ENCODE data around the gene IFT80. TPM values are rescaled to one million over a fixed set of nuclear protein-coding genes. Genes with fewer than 3 reads are reported as not detected.

The IFT80 gene
- total RNA-seq, 1 experiment from 2014 or later, result 26.3 TPM

DNA sequence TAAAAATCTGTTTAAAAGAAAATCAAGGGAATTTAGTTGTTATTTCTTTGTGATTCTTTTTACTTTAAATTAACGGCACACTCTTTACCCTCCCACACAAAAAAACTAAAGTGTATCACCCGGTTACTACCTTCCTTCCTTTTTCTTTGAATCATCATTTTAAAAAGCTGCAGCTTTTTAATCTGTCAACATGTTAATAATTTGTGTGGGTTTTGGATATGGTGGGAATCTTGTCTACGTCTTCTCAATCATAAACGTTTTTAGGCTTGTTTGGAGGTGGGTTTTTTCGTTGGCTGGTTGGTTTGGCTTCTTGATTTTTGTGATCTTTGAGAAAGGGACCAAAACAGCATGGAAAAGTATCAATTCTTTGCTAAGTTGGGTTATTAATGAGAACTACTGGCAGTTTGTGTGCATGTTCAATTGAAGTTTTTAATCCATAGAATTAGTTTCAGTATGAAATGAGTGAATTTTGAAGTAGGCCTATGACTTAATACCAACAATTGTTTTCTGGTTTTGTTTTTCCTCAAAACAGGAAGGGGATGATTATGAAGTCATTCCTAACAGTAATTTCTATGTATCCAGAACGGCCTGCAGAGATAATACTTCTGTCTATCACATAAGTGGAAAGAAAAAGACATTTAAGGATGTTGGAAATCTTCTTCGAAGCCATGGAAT is 4.9 kb upstream of the IFT80 start:
- no peak for ATAC-seq
- ChIA-PET CTCF (no interaction called here), POLR2A (interaction anchor here (1.5 kb wide), 1 partner anchor 8 kb away, joined by 3 read pairs; no protein-coding TSS in a partner anchor)

DNA sequence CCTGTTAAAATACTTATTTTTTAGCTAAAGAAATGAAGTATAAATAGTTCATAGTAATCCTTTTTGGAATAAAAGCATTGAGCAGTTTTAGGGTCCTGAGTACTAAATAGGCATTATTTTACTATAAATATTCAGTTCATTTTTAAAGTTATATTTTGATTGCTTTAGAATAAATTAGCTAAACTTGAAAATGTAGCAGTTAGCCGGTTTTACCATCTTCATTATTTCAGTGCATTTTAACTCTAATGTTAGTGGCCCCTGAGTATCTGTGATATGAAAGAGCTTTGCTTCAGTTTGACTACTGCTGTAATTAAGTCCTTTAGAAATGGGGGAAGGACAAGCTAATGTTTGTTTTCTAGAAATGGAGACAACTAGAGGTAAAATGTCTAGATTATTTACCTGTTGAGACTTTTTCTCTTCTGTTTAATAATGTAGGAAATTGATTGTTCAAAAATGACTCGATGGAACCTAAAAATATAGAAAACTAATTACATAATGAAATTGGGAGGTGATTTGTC is 4.1 kb upstream of the IFT80 start:
- intact Hi-C loops (cut with micrococcal nuclease), result no loop called here
- Histone ChIP-seq H4K20me1 (ENCODE audit: insufficient read depth) (peaks cover 16% of the 10 kb centered on the region; the same call in 1 of the 2 replicates), H3K4me1 (ENCODE audit: control insufficient read depth in 1 of 2, insufficient read depth in 2 of 2, low read length in 2 of 2) (peaks cover 15 to 21% of the 10 kb centered on the region in 2 experiments), H3K4me3 (replicated peaks in 1 of 2; ENCODE audit: low read depth in 1 of 2, low read length in 2 of 2) (no peak overlapping the region), H3K9ac (ENCODE audit: low read length) (no peak overlapping the region; the same call in 1 of the 2 replicates), H3K79me2 (ENCODE audit: insufficient read depth, low read length) (peaks cover 95% of the 10 kb centered on the region), H3K27me3 (ENCODE audit: insufficient read depth, low read length) (no peaks in the 10 kb centered on the region), H3K9me2 (ENCODE audit: insufficient read depth) (no peaks in the 10 kb centered on the region), H2AFZ (ENCODE audit: low read depth, low read length, poor library complexity, severe bottlenecking) (no peak overlapping the region), H3K9me3 (ENCODE audit: control insufficient read depth in 1 of 2, insufficient read depth in 1 of 2, low read depth in 1 of 2, low read length in 2 of 2) (no peaks in the 10 kb centered on the region), H3K36me3 (ENCODE audit: control insufficient read depth in 1 of 2, insufficient read depth in 2 of 2, low read length in 2 of 2) (peaks cover 22 to 57% of the 10 kb centered on the region in 2 experiments), H3K4me2 (ENCODE audit: low read length) (peak overlapping the region; percentile 91; the same call in 1 of the 2 replicates), H3K27ac (ENCODE audit: low read depth, low read length) (no peak overlapping the region)
- BruUV-seq (replicated peaks), result no TSS peak
- RAD21 ChIA-PET (ENCODE audit: low non-redundant PET in 1 of 2, low total read pairs in 2 of 2, uncharacterized antibody in 2 of 2, unreplicated experiment in 2 of 2), result interaction anchor here in 1 of 2 experiments (0.6 kb wide), 1 partner anchor 168 kb away, joined by 3 read pairs; no protein-coding TSS in a partner anchor
- DNase-seq (ENCODE audit: low read depth, low spot score), result no peak
- CTCF ChIA-PET, result no interaction called here
- POLR2A ChIA-PET, result interaction anchor here (1.5 kb wide), 1 partner anchor 9 kb away, joined by 3 read pairs; no protein-coding TSS in a partner anchor
- ATAC-seq, result no peak
- TF ChIP-seq ZNF274 (IDR thresholded peaks at IDR 0.05; ENCODE audit: low read depth, low read length) (no peak), TCF7L2 (IDR thresholded peaks at IDR 0.05; ENCODE audit: borderline replicate concordance, extremely low read depth, insufficient read depth, insufficient read length) (no peak), POLR2A (IDR thresholded peaks at IDR 0.05; ENCODE audit: borderline replicate concordance, extremely low read depth, insufficient read depth, insufficient read length) (no peak), ZFX (IDR thresholded peaks at IDR 0.05) (no peak), SIN3A (IDR thresholded peaks at IDR 0.05; ENCODE audit: low read depth) (no peak), FOSL1 (IDR thresholded peaks at IDR 0.05; ENCODE audit: low read depth) (no peak)
- TF ChIP-seq, protein P1, sequence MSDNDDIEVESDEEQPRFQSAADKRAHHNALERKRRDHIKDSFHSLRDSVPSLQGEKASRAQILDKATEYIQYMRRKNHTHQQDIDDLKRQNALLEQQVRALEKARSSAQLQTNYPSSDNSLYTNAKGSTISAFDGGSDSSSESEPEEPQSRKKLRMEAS (IDR thresholded peaks at IDR 0.05), result no peak
- TF ChIP-seq, protein P2, sequence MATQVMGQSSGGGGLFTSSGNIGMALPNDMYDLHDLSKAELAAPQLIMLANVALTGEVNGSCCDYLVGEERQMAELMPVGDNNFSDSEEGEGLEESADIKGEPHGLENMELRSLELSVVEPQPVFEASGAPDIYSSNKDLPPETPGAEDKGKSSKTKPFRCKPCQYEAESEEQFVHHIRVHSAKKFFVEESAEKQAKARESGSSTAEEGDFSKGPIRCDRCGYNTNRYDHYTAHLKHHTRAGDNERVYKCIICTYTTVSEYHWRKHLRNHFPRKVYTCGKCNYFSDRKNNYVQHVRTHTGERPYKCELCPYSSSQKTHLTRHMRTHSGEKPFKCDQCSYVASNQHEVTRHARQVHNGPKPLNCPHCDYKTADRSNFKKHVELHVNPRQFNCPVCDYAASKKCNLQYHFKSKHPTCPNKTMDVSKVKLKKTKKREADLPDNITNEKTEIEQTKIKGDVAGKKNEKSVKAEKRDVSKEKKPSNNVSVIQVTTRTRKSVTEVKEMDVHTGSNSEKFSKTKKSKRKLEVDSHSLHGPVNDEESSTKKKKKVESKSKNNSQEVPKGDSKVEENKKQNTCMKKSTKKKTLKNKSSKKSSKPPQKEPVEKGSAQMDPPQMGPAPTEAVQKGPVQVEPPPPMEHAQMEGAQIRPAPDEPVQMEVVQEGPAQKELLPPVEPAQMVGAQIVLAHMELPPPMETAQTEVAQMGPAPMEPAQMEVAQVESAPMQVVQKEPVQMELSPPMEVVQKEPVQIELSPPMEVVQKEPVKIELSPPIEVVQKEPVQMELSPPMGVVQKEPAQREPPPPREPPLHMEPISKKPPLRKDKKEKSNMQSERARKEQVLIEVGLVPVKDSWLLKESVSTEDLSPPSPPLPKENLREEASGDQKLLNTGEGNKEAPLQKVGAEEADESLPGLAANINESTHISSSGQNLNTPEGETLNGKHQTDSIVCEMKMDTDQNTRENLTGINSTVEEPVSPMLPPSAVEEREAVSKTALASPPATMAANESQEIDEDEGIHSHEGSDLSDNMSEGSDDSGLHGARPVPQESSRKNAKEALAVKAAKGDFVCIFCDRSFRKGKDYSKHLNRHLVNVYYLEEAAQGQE (IDR thresholded peaks at IDR 0.05; ENCODE audit: low read depth), result no peak
- TF ChIP-seq, protein P3, sequence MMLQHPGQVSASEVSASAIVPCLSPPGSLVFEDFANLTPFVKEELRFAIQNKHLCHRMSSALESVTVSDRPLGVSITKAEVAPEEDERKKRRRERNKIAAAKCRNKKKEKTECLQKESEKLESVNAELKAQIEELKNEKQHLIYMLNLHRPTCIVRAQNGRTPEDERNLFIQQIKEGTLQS (IDR thresholded peaks at IDR 0.05), result no peak

More for the DNA sequence above, 4.9 kb upstream of the IFT80 start:
- no peak overlapping the region for H3K4me2 ChIP-seq (ENCODE audit: low read length)
- H4K20me1 ChIP-seq (ENCODE audit: insufficient read depth), result peaks cover 16% of the 10 kb centered on the region; the same call in 1 of the 2 replicates
- DNase-seq (ENCODE audit: low read depth, low spot score), result no peak
- no peak overlapping the region for H3K4me3 ChIP-seq (replicated peaks in 1 of 2; ENCODE audit: low read depth in 1 of 2, low read length in 2 of 2)
- peaks cover 12 to 16% of the 10 kb centered on the region in 2 experiments for H3K4me1 ChIP-seq (ENCODE audit: control insufficient read depth in 1 of 2, insufficient read depth in 2 of 2, low read length in 2 of 2)
- H3K79me2 ChIP-seq (ENCODE audit: insufficient read depth, low read length), result peaks cover 95% of the 10 kb centered on the region
- BruUV-seq (replicated peaks), result no TSS peak
- no peaks in the 10 kb centered on the region for H3K9me3 ChIP-seq (ENCODE audit: control insufficient read depth in 1 of 2, insufficient read depth in 1 of 2, low read depth in 1 of 2, low read length in 2 of 2)
- intact Hi-C loops (cut with micrococcal nuclease), result no loop called here
- no peak overlapping the region for H2AFZ ChIP-seq (ENCODE audit: low read depth, low read length, poor library complexity, severe bottlenecking)
- no peak overlapping the region for H3K27ac ChIP-seq (ENCODE audit: low read depth, low read length)
- RAD21 ChIA-PET (ENCODE audit: low non-redundant PET in 1 of 2, low total read pairs in 2 of 2, uncharacterized antibody in 2 of 2, unreplicated experiment in 2 of 2), result no interaction called here
- peaks cover 22 to 63% of the 10 kb centered on the region in 2 experiments for H3K36me3 ChIP-seq (ENCODE audit: control insufficient read depth in 1 of 2, insufficient read depth in 2 of 2, low read length in 2 of 2)
- no peak overlapping the region for H3K9ac ChIP-seq (ENCODE audit: low read length)
- H3K9me2 ChIP-seq (ENCODE audit: insufficient read depth), result no peaks in the 10 kb centered on the region
- no peaks in the 10 kb centered on the region for H3K27me3 ChIP-seq (ENCODE audit: insufficient read depth, low read length)
- no peak for TF ChIP-seq ZFX (IDR thresholded peaks at IDR 0.05)
- no peak for TF ChIP-seq JUND (IDR thresholded peaks at IDR 0.05)
- TF ChIP-seq CEBPB (IDR thresholded peaks at IDR 0.05; ENCODE audit: low read depth), result no peak
- TF ChIP-seq SRF (IDR thresholded peaks at IDR 0.05; ENCODE audit: low read depth), result no peak
- TF ChIP-seq POLR2A (IDR thresholded peaks at IDR 0.05; ENCODE audit: borderline replicate concordance, extremely low read depth, insufficient read depth, insufficient read length), result no peak
- no peak for TF ChIP-seq FOSL1 (IDR thresholded peaks at IDR 0.05; ENCODE audit: low read depth)
- no peak for TF ChIP-seq SIN3A (IDR thresholded peaks at IDR 0.05; ENCODE audit: low read depth)
- TF ChIP-seq ELF1 (IDR thresholded peaks at IDR 0.05; ENCODE audit: borderline replicate concordance, low read depth), result no peak
- no peak for TF ChIP-seq RAD21 (IDR thresholded peaks at IDR 0.05; ENCODE audit: low read depth)
- no peak for TF ChIP-seq EZH2phosphoT487 (IDR thresholded peaks at IDR 0.05; ENCODE audit: borderline replicate concordance)
- TF ChIP-seq EGR1 (IDR thresholded peaks at IDR 0.05; ENCODE audit: low read depth), result no peak

All from HCT116 (cell line).